ENCODE data around the gene TFPI.

The TFPI gene

GRCh38 chr2:187502467-187502866, 51.8 kb downstream of the TFPI start:
- DNase-seq, result no peak

GRCh38 chr2:187500585-187501359, 53.5 kb downstream of the TFPI start:
- DNase-seq, result peak; percentile 66

GRCh38 chr2:187499941-187500532, 54.2 kb downstream of the TFPI start:
- peak; percentile 63 for DNase-seq

GRCh38 chr2:187497858-187498463, 56.3 kb downstream of the TFPI start:
- peak; percentile 10 for DNase-seq

GRCh38 chr2:187497140-187497539, 57.1 kb downstream of the TFPI start:
- DNase-seq, result no peak

- no peak for DNase-seq
These were observed 58.9 kb downstream of the TFPI start for GRCh38 chr2:187495324-187495723.

- no peak for DNase-seq
These were observed 60.2 kb downstream of the TFPI start for GRCh38 chr2:187493877-187494568.

- no peak for DNase-seq
These were observed 61.1 kb downstream of the TFPI start for GRCh38 chr2:187493180-187493579.

- DNase-seq, result no peak
These were observed 68.0 kb downstream of the TFPI start for GRCh38 chr2:187486241-187486640.

- no peak for DNase-seq
These were observed 68.7 kb downstream of the TFPI start for GRCh38 chr2:187485523-187485922.

GRCh38 chr2:187483537-187483936, 70.7 kb downstream of the TFPI start:
- DNase-seq, result no peak

- no peak for DNase-seq
These were observed 71.4 kb downstream of the TFPI start for GRCh38 chr2:187482796-187483195.

GRCh38 chr2:187481543-187481942, 72.7 kb downstream of the TFPI start:
- DNase-seq, result no peak

GRCh38 chr2:187478719-187479118, 75.5 kb downstream of the TFPI start:
- no peak for DNase-seq

GRCh38 chr2:187477051-187477450, 77.2 kb downstream of the TFPI start:
- DNase-seq, result no peak

- no peak for DNase-seq
These were observed 78.6 kb downstream of the TFPI start for GRCh38 chr2:187475499-187476248.

GRCh38 chr2:187470698-187471097, 83.5 kb downstream of the TFPI start:
- DNase-seq, result no peak

- no peak for DNase-seq
These were observed 84.7 kb downstream of the TFPI start for GRCh38 chr2:187469538-187469937.

- no peak for DNase-seq
These were observed 86.0 kb downstream of the TFPI start for GRCh38 chr2:187468262-187468661.

GRCh38 chr2:187466129-187466792, 88.0 kb downstream of the TFPI start:
- no peak for DNase-seq

- DNase-seq, result no peak
These were observed 91.4 kb downstream of the TFPI start for GRCh38 chr2:187462839-187463238.
